Esophagus squamous epithelium (tissue), 5 donors: ENCODE data around the gene CDS2. TPM values are rescaled to one million over a fixed set of nuclear protein-coding genes. Genes with fewer than 3 reads are reported as not detected.

Source experiments
- DNase-seq: peaks from one replicate; lab custom pipeline; 2025; lab: John Stamatoyannopoulos, UW
- H3K27ac ChIP-seq, 4 donors: fragments of 200-600 bp; sonication (generic); one replicate each; pipeline ENCODE4 v1.5.1; 2016 to 2019; ENCODE audit warnings: mild to moderate bottlenecking in 1 of 4
- H3K27me3 ChIP-seq, 4 donors: fragments of 200-600 bp; sonication (generic); 1 replicate in 3 of 4; 2 replicates in 1 of 4; pipeline versions ENCODE4 v1.5.1 to v1.6.0; 2017 to 2021; ENCODE audit warnings: antibody characterized with exemption in 1 of 4
- H3K36me3 ChIP-seq, 3 donors: fragments of 200-600 bp; sonication (generic); one replicate each; pipeline ENCODE4 v1.5.1; 2016 to 2019
- H3K4me1 ChIP-seq, 3 donors: fragments of 200-600 bp; sonication (generic); one replicate each; pipeline ENCODE4 v1.5.1; 2017 to 2019
- H3K4me3 ChIP-seq, 4 donors: fragments of 200-600 bp; sonication (generic); 1 replicate in 3 of 4; 2 replicates in 1 of 4; pipeline ENCODE4 v1.5.1; 2016 to 2019; ENCODE audit warnings: mild to moderate bottlenecking in 2 of 4, moderate library complexity in 1 of 4
- H3K9me3 ChIP-seq, 3 donors: fragments of 200-600 bp; sonication (generic); one replicate each; pipeline ENCODE4 v1.5.1; 2016 to 2019
- POLR2A ChIP-seq, 4 donors: fragments of 450-650 bp; IDR thresholded peaks; one replicate each; pipeline ENCODE4 v1.6.1; 2017; ENCODE audit warnings: antibody characterized with exemption in 4 of 4, mild to moderate bottlenecking in 4 of 4, moderate library complexity in 3 of 4
- WGBS, 2 donors: methylation state at CpG; one replicate each; pipeline ENCODE4 v1.1.5; 2018; 5-methylcytosine and 5-hydroxymethylcytosine counted together
- intact Hi-C: fragments of 100-400 bp; cut with DNase I; formaldehyde crosslinking; loops from one replicate; pipeline ENCODE4 v1.15.0; 2022
- total RNA-seq, 4 donors: library from RNA; depleted of rRNA; stranded (reverse); fragments of >200 nt; gene quantifications; one replicate each; pipeline ENCODE4 v1.1.0, GENCODE V29; 2016
- TF ChIP-seq, protein P1 (sequence below), 6 experiments: fragments of 450-650 bp in 4 of 6; fragments of 200-600 bp in 2 of 6; sonication (generic) in 2 of 6; IDR thresholded peaks; one replicate each; pipeline ENCODE4 v1.5.1; 2016 to 2019; ENCODE audit warnings: antibody characterized with exemption in 6 of 6, mild to moderate bottlenecking in 4 of 6, moderate library complexity in 4 of 6
- donor health status: DM: yes; HTN: yes; CAD: no.

CDS2 gene
- total RNA-seq, 4 donors from 2014 or later, result 13.7 to 25.7 (median 14.5) TPM

DNA sequence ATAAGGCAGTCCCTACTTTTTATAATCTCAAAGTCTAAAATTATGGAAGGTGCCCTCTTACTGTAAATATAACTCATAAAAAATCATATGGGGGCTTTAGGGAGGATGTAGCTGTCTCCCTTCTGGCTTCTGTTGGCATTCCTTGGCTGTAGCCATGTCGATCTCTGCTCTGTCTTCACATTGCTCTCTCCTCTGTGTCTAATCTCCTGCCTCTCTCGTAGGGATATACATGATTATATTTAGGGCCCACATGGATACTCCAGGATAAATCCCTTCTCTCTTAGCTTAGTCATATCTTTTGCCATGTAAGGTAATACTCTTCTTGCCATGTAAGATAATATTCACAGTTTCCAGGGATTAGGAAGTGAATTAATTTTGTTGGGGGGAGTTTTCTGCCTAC lies 28.6 kb downstream of the CDS2 start:
- intact Hi-C loops, result no loop called here
- no peaks in the 10 kb centered on the region for H3K27me3 ChIP-seq
- TF ChIP-seq POLR2A (IDR thresholded peaks at IDR 0.05), result no peak
- TF ChIP-seq, protein P1, sequence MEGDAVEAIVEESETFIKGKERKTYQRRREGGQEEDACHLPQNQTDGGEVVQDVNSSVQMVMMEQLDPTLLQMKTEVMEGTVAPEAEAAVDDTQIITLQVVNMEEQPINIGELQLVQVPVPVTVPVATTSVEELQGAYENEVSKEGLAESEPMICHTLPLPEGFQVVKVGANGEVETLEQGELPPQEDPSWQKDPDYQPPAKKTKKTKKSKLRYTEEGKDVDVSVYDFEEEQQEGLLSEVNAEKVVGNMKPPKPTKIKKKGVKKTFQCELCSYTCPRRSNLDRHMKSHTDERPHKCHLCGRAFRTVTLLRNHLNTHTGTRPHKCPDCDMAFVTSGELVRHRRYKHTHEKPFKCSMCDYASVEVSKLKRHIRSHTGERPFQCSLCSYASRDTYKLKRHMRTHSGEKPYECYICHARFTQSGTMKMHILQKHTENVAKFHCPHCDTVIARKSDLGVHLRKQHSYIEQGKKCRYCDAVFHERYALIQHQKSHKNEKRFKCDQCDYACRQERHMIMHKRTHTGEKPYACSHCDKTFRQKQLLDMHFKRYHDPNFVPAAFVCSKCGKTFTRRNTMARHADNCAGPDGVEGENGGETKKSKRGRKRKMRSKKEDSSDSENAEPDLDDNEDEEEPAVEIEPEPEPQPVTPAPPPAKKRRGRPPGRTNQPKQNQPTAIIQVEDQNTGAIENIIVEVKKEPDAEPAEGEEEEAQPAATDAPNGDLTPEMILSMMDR (IDR thresholded peaks at IDR 0.05), result no peak
- DNase-seq, result no peak
- no peak overlapping the region for H3K27ac ChIP-seq
- peaks cover 0 to 37% (median 28%) of the 10 kb centered on the region in 3 donors for H3K4me1 ChIP-seq
- H3K9me3 ChIP-seq, result no peaks in the 10 kb centered on the region
- H3K36me3 ChIP-seq, result no peaks in the 10 kb centered on the region
- no peak overlapping the region for H3K4me3 ChIP-seq
- WGBS, 2 donors, result 74 to 89% methylated on average over 2 of the region's 2 CpGs

DNA sequence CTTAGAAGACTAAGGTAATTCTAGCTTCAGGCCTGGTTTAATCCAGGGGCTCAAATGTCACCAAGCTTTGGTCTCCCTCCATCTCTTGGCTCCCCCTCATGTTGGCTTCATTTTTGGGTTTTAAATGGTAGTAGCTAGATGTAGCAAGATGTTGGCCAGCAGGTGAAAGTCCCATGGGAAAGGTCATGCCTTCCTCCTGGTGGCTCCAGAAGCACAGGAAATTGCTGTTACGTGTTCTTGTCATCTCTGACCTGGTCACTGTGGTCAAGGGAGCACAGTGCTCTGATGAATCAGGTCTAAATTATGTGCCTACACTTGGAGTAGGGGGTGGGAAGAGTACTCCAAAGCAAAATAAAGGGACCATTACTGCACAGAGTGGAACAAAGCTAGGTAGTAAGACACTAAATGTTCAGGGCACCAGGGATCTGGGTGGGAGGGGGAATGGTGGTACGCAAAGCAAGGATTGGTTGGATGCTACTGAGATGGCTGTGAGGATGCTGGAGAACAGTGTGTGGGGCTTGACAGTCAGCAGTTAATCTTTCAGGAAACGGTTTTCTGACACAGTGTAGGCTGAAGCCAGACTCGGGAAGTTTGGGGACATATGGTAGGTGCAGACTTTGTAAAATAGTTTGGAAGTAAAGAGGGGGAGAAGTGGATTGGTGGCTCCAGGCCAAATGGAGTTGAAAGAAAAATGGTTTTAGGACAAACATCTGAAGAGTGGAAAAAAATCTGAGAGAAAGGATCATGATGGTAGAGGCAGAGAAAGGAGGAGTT lies 30.1 kb downstream of the CDS2 start:
- H3K4me1 ChIP-seq, result peaks cover 0 to 31% (median 27%) of the 10 kb centered on the region in 3 donors
- WGBS, 2 donors, result 52 to 70% methylated on average over 4 of the region's 4 CpGs

DNA sequence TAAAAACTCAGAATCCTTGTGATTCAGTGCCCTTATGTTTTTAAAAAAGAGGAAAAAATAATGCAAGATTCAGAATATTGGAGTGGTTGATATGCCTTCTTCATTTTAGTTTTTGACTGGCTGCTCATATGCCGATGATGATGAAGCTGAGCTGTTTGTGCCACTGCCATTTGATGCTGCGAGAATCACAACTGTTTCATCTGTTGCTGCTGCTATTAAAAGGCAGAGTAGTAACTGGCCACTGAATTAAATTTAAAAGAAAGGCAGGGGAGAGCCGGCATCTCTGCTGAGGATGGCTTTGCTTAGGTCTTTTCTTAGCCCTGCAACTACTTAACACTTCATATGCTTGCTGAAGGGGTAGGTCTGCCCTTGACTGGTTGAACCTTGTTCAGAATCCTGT lies 33.1 kb downstream of the CDS2 start:
- Histone ChIP-seq H3K9me3 (no peaks in the 10 kb centered on the region), H3K4me3 (no peak overlapping the region), H3K27me3 (no peaks in the 10 kb centered on the region), H3K36me3 (no peaks in the 10 kb centered on the region), H3K4me1 (peaks cover 0 to 24% (median 14%) of the 10 kb centered on the region in 3 donors), H3K27ac (no peak overlapping the region)
- WGBS, 2 donors, result 74 to 85% methylated on average over 3 of the region's 3 CpGs
- intact Hi-C loops, result no loop called here
- no peak for DNase-seq
- TF ChIP-seq, protein P1 (IDR thresholded peaks at IDR 0.05), result no peak
- no peak for TF ChIP-seq POLR2A (IDR thresholded peaks at IDR 0.05)

More for the DNA sequence above, 30.1 kb downstream of the CDS2 start:
- intact Hi-C loops, result no loop called here
- no peaks in the 10 kb centered on the region for H3K9me3 ChIP-seq
- no peak for DNase-seq
- H3K27ac ChIP-seq, result no peak overlapping the region
- H3K36me3 ChIP-seq, result no peaks in the 10 kb centered on the region
- H3K27me3 ChIP-seq, result no peaks in the 10 kb centered on the region
- TF ChIP-seq, protein P1 (IDR thresholded peaks at IDR 0.05), result no peak
- TF ChIP-seq POLR2A (IDR thresholded peaks at IDR 0.05), result no peak
- H3K4me3 ChIP-seq, result no peak overlapping the region

DNA sequence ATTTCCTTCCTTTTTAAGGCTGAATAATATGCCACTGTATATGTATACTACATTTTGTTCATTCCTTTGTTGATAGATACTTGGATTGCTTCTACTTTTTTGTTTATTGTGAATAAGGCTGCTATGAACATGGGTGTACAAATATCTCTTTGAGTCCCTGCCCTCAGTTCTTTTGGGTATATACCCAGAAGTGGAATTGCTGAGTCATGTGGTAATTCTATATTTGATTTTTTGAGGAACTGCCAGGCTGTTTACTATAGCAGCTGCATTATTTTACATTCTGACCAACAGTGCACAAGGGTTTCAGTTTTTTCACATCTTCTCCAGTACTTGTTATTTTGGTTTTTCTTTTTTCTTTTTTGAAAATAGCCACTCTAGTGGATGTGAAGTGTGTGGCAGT lies 34.1 kb downstream of the CDS2 start:
- Histone ChIP-seq H3K36me3 (no peaks in the 10 kb centered on the region), H3K9me3 (no peaks in the 10 kb centered on the region), H3K4me3 (no peak overlapping the region), H3K27ac (no peak overlapping the region), H3K4me1 (peaks cover 0 to 25% (median 11%) of the 10 kb centered on the region in 3 donors), H3K27me3 (no peaks in the 10 kb centered on the region)
- TF ChIP-seq, protein P1 (IDR thresholded peaks at IDR 0.05), result no peak
- TF ChIP-seq POLR2A (IDR thresholded peaks at IDR 0.05), result no peak
- no peak for DNase-seq
- intact Hi-C loops, result no loop called here

DNA sequence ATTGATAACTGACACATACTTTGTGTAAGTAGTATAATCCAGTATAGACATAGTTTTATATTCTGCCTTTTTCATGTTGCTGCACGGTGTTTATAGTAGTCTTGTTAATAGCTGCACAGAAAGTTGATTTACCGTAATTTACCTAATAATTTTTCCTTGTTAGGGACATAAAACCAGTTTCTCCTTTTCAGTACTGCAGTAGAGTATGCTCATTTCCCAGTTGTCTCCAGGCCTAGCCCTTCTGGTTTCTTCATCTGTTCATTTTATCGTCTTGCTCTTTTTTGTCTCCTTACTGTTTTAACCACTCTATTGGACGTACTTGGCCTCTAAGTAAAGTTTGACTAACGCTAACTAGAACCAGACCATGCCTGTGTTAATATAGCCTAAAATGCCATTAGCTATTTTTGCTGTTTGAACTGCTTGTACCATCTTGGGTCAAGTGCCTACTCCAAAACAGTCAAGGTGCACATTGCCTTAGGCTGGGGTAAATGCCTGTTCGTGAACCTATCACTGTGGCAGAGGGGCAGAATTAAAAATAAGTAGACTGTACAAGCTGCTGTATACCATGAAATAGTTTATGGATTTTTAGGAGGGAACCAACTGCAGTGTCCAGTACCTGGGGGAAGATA lies 34.8 kb downstream of the CDS2 start:
- H3K36me3 ChIP-seq, result no peaks in the 10 kb centered on the region
- TF ChIP-seq, protein P1 (IDR thresholded peaks at IDR 0.05), result no peak
- no peak for TF ChIP-seq POLR2A (IDR thresholded peaks at IDR 0.05)
- intact Hi-C loops, result no loop called here
- no peak for DNase-seq
- H3K9me3 ChIP-seq, result no peaks in the 10 kb centered on the region
- peaks cover 0 to 17% (median 10%) of the 10 kb centered on the region in 3 donors for H3K4me1 ChIP-seq
- no peak overlapping the region for H3K4me3 ChIP-seq
- no peak overlapping the region for H3K27ac ChIP-seq
- H3K27me3 ChIP-seq, result no peaks in the 10 kb centered on the region
- WGBS, 2 donors, result 93 to 94% methylated on average over 6 of the region's 6 CpGs
